GM21619 (cell line): ENCODE data around the gene EPN2.
"Not testable (repeated sequence)": the region's sequence is repeated elsewhere in the genome, so short reads cannot be mapped to it uniquely, and the experiment has no call there.

Source experiments
- ATAC-seq: cut with Tn5 transposase; IDR thresholded peaks from one replicate; pipeline ENCODE4 v1.9.1; 2021; ENCODE audit not compliant: unreplicated experiment

Gene EPN2

DNA sequence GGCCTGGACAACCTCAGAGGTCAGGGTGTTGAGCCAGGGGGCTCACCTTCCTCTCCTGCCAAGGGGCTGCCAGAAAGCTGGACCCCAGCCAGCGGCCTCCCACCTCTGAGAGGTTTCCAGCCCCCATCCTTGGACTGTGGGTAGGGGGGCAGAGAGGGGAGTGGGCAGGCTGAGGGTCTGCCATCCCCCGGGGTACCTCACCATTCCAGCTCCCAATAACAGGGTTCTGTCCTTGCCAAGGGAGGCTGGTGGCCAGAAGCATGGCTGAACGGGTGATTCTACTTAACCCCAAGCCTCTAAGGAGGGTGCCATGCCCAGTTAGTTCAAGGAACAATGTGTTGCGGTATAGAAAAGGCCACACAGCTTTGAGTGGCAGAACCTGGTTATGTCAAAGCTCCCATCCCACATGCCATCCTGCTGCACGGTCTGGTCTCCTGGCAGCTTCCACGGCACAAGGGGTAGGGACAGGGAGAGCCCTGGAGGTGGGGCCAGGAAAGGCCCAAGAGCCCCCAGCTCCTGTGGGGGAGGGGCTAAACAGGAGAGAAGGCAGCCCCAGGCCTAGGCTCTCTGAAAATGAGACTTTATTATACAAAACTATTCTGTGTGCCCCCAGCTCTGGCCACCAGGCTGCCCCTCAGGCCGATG is 105.6 kb downstream of the EPN2 start:
- ATAC-seq = no peak

- ATAC-seq = no peak
These were observed 106.1 kb downstream of the EPN2 start for GRCh38 chr17:19343256-19343630.

DNA sequence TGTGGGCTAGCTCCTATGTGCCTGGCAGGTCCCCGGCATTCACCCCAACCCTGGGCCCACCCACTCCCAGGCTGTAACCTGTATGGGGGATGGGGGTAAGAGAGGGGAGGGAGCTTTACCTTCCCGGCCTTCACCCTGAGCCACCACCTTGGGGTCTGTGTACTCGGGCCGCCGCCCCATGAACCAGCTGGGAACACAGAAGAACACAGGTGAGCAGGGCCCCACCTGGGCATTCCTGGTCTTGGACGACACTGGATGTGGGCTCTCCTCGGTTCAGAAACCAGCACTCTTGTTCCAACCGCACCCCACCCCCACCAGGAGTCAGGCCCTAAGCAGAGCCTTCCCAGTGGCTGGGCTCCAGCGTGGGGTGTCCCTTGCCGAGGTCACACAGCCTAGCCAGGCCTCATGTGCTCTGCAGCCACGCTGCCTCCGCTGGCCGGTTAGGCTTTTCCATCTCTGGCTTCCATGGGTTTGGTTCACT is 106.5 kb downstream of the EPN2 start:
- no peak for ATAC-seq

- ATAC-seq = no peak
These were observed 107.3 kb downstream of the EPN2 start for GRCh38 chr17:19344311-19345066.

DNA sequence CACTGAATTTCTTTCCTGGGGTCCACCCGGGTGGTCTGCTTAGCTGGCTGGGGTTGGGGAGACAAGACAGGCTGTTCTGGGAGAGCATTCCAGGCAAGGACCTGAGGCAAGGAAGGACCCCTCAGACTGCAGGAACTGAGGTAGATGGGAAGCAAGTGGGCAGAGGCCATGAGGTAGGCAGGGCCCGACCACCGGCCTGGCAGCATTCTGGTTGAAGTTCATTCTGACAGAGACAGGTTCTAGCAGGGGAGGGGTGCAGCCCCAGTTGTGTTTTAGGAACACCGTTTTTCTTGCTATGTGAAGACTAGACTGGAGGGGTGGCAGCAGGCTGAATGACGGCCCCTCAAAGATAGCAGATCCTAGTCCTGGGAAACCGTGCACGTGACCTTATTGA is 107.9 kb downstream of the EPN2 start:
- ATAC-seq = no peak

- no peak for ATAC-seq
These were observed 108.6 kb downstream of the EPN2 start for GRCh38 chr17:19345486-19346350.

GRCh38 chr17:19346351-19347255 is 109.4 kb downstream of the EPN2 start:
- ATAC-seq = no peak

- no peak for ATAC-seq
These were observed 110.3 kb downstream of the EPN2 start for GRCh38 chr17:19347323-19348080.

GRCh38 chr17:19348081-19348650 is 111.0 kb downstream of the EPN2 start:
- ATAC-seq = no peak

DNA sequence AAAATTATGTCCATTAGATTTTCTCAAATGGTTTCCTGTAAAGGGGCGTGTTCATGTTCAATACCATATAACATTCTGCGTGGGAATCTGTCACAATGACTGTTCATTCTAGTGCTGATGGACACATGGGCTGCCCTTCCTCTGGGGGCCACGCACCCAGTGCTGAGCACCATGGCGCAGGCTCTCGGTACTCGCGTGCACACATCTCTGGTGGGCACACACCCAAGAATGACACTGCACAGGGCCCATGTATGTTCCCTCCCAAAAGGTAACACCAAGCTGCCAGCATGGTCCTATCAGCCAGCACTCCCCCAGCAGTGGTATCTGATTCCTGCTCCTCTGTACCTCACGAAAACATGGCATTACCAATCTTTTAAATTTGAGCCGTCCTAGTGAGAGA is 111.6 kb downstream of the EPN2 start:
- ATAC-seq = no peak

DNA sequence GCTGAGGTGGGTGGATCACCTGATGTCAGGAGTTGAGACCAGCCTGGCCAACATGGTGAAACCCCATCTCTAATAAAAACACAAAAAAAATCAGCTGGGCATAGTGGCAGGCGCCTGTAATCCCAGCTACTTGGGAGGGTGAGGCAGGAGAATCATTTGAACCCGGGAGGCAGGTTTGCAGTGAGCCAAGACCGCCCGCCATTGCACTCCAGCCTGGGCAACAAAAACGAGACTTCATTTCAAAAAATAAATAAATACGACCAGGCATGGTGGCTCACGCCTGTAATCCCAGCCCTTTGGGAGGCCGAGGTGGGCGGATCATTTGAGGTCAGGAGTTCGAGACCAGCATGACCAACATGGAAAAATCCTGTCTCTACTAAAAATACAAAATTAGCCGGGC is 116.2 kb downstream of the EPN2 start:
- not testable (repeated sequence) for ATAC-seq

DNA sequence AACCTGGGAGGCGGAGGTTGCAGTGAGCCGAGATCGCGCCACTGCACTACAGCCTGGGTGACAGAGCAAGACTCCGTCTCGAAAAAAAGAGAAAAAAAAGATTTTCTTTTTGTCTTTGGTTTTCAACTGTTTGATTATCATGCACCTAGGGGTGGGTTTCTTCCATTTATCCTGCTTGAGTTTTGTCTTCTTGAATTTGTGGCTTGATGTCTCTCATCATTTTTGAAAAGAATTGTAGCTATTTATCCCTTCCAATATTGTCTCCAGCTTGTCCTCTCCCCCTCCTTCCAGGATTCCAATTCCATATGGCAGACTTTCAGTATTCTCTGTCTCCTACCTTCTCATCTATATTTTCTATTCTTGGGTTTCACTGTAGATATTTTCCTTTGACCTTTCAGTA is 117.6 kb downstream of the EPN2 start:
- ATAC-seq = no peak

GRCh38 chr17:19357351-19357750 is 120.2 kb downstream of the EPN2 start:
- ATAC-seq = no peak

DNA sequence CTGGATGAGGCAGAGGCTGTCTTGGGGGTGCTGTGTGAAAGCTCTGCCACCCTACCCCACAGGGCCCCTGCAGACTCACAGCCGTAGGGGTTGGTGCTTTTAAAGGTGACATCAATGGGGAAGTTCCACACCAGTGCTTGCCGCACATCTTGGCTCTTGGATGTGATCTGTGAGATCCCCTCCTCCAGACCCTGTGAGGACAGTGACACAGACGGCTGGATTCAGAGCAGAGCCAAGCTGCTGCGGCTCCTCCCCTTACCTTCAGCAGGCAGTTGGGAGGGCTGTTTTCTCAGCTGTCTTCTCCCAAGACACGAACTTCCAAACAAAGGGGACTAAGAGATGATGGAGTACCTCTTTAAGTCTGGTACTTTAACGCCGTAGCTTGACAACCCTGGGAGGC is 120.6 kb downstream of the EPN2 start:
- no peak for ATAC-seq

- ATAC-seq = no peak
These were observed 122.0 kb downstream of the EPN2 start for GRCh38 chr17:19359151-19359550.

DNA sequence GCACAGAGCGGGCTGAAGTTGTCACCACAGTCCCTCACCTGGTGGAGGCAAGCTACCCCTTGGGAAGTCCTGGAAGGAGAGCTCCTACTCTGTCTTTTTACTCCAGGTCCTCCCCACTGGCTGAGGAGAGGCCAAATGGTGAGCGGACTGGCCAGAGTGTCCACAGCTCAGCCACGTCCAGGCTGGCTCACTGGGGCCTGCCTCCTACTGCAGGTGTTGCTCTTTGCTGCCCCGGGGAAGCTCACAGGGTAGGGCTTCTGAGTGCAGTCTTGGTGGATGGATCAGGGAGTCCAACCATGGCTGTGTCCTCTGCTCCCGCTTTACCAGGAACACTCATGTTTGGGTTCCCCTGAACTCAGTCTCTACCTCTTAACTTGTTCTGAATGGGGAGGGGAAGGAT is 122.7 kb downstream of the EPN2 start:
- no peak for ATAC-seq

- ATAC-seq = no peak
These were observed 123.6 kb downstream of the EPN2 start for GRCh38 chr17:19360772-19361171.

DNA sequence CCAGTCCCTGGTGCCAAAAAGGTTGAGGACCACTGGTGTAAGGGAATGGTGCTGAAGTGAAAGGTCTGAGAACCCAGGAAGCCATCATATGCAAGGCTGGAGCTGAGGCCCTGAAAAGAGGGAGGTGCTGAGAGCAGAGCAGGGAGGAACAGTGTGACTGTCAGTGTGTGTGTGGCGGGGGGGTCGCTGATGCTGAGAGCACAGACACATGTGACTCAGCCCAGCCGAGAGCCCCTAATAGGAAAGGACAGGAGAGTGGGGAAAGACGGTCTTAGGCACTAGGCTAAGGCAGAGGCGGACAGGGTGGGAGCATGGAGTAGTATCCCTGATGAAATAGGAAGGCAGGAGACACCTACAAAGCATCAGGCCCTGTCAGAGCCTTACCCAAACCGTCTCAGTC is 124.2 kb downstream of the EPN2 start:
- no peak for ATAC-seq

DNA sequence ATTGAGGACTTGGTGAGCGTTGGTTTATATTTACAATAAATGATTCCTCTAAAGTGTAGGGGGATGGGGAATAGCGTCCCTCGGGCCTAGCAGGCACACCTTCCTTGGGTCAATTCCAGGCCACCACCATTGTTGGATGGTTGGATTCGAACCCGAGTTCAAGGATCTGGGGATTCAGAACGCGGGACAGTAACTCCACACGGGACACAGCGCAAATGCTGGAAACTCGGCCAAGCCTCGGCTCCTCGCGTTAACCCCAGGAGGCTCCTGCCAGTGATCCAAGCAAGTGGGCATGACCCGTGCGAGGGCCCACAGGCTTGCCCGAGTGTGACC is 124.7 kb downstream of the EPN2 start:
- no peak for ATAC-seq
